ENCODE results near the gene CMSS1.
"Not testable (repeated sequence)": the region's sequence is repeated elsewhere in the genome, so short reads cannot be mapped to it uniquely, and the experiment has no call there.

CMSS1 gene

GRCh38 chr3:99836681-99837080, 19.0 kb downstream of the CMSS1 start:
- no peak overlapping the region for H3K9ac ChIP-seq (ENCODE audit: low read length)
- H3K36me3 ChIP-seq (ENCODE audit: control insufficient read depth, insufficient read depth, low read length): no peaks in the 10 kb centered on the region
- no peak overlapping the region for H3K27ac ChIP-seq (ENCODE audit: low read depth, low read length)
- H3K79me1 ChIP-seq (ENCODE audit: low read length): peaks cover 12% of the 10 kb centered on the region
- H3K27me3 ChIP-seq (ENCODE audit: insufficient read depth, low read length, poor library complexity): no peaks in the 10 kb centered on the region
- no peak overlapping the region for H2BK15ac ChIP-seq (replicated peaks; ENCODE audit: low read depth)
- H3K18ac ChIP-seq (ENCODE audit: low read length): no peak overlapping the region
- H3K4me3 ChIP-seq (ENCODE audit: low read length): no peak overlapping the region
- no peak overlapping the region for H2AK5ac ChIP-seq (ENCODE audit: low read length)
- H3K4me1 ChIP-seq (ENCODE audit: control insufficient read depth, low read depth, low read length): no peaks in the 10 kb centered on the region
- no peak overlapping the region for H3K23ac ChIP-seq (ENCODE audit: low read length)
- H3K56ac ChIP-seq (ENCODE audit: low read length): no peak overlapping the region
- no peak overlapping the region for H3K4me2 ChIP-seq (ENCODE audit: low read length)
- no peak overlapping the region for H2BK120ac ChIP-seq (ENCODE audit: low read depth, low read length)
- no peak overlapping the region for H2BK5ac ChIP-seq (ENCODE audit: low read length)
- H3K79me2 ChIP-seq (ENCODE audit: control insufficient read depth, insufficient read depth, low read length): peaks cover 5% of the 10 kb centered on the region
- no peak for DNase-seq
- no peak overlapping the region for H4K8ac ChIP-seq (ENCODE audit: low read depth, low read length)
- H4K5ac ChIP-seq (ENCODE audit: low read length): no peak overlapping the region
- no peak overlapping the region for H3K4ac ChIP-seq (ENCODE audit: low read depth, low read length)
- no CpG with 5 or more reads among the region's 3 CpGs for WGBS (ENCODE audit: extremely low coverage, insufficient coverage, low lambda C conversion rate)

DNA sequence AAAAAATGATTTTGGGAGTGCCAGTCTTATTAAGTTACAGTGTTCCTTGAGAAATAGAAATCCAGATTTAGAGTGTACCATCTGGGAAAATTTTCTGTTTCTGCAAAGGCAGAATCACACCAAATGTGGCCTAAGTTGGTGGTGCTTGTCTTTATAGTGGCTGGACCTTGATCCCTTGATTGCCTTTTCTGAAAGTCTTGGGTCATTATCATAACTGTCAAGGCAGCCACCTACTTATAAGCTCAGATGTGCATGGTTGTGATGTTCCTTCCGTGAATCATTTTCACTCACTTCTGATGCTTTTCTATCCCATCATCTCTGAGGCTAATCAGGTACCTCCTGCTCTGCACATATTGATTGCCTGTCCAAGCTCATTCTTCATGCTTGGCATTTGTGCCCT, 20.1 kb downstream of the CMSS1 start:
- Histone ChIP-seq H3K56ac (ENCODE audit: low read length) (no peak overlapping the region), H4K8ac (ENCODE audit: low read depth, low read length) (no peak overlapping the region), H3K27ac (ENCODE audit: low read depth, low read length) (no peak overlapping the region), H3K4me3 (ENCODE audit: low read length) (no peak overlapping the region), H3K79me1 (ENCODE audit: low read length) (peaks cover 12% of the 10 kb centered on the region), H4K5ac (ENCODE audit: low read length) (no peak overlapping the region), H2BK15ac (replicated peaks; ENCODE audit: low read depth) (no peak overlapping the region), H3K9ac (ENCODE audit: low read length) (no peak overlapping the region), H3K36me3 (ENCODE audit: control insufficient read depth, insufficient read depth, low read length) (no peaks in the 10 kb centered on the region), H3K18ac (ENCODE audit: low read length) (no peak overlapping the region), H3K4ac (ENCODE audit: low read depth, low read length) (no peak overlapping the region), H3K23ac (ENCODE audit: low read length) (no peak overlapping the region), H3K4me2 (ENCODE audit: low read length) (no peak overlapping the region), H2BK120ac (ENCODE audit: low read depth, low read length) (no peak overlapping the region), H3K4me1 (ENCODE audit: control insufficient read depth, low read depth, low read length) (no peaks in the 10 kb centered on the region), H3K27me3 (ENCODE audit: insufficient read depth, low read length, poor library complexity) (no peaks in the 10 kb centered on the region), H2AK5ac (ENCODE audit: low read length) (no peak overlapping the region), H3K79me2 (ENCODE audit: control insufficient read depth, insufficient read depth, low read length) (peaks cover 5% of the 10 kb centered on the region), H2BK5ac (ENCODE audit: low read length) (no peak overlapping the region)
- no CpG with 5 or more reads among the region's 1 CpG for WGBS (ENCODE audit: extremely low coverage, insufficient coverage, low lambda C conversion rate)
- DNase-seq: no peak

DNA sequence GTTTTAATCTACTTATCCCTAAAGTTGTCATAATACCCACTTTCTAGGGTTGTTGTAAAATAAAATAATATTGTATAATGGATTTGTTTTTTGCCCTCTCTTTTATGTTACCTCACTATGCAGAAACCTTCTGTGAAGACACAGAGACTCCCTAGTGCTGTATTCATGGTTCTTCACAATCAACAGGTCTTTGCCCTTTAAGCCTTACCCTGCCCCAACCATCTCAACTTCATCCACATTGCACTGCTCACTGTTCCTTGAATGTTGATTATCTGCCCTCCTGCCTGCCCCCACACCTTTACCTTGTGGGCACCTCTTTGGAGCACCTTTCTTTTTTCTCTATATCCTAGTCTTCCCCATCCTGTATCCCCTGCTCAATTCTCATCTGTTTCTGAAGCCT, 21.1 kb downstream of the CMSS1 start:
- Histone ChIP-seq H4K5ac (ENCODE audit: low read length) (no peak overlapping the region), H2BK120ac (ENCODE audit: low read depth, low read length) (no peak overlapping the region), H3K56ac (ENCODE audit: low read length) (no peak overlapping the region), H2BK15ac (replicated peaks; ENCODE audit: low read depth) (no peak overlapping the region), H2AK5ac (ENCODE audit: low read length) (no peak overlapping the region), H4K8ac (ENCODE audit: low read depth, low read length) (no peak overlapping the region), H3K4me1 (ENCODE audit: control insufficient read depth, low read depth, low read length) (peaks cover 2% of the 10 kb centered on the region), H3K79me2 (ENCODE audit: control insufficient read depth, insufficient read depth, low read length) (peaks cover 3% of the 10 kb centered on the region), H3K4me2 (ENCODE audit: low read length) (no peak overlapping the region), H3K4me3 (ENCODE audit: low read length) (no peak overlapping the region), H3K27me3 (ENCODE audit: insufficient read depth, low read length, poor library complexity) (no peaks in the 10 kb centered on the region), H3K9ac (ENCODE audit: low read length) (no peak overlapping the region), H3K79me1 (ENCODE audit: low read length) (peaks cover 13% of the 10 kb centered on the region), H3K27ac (ENCODE audit: low read depth, low read length) (no peak overlapping the region), H3K36me3 (ENCODE audit: control insufficient read depth, insufficient read depth, low read length) (no peaks in the 10 kb centered on the region), H3K23ac (ENCODE audit: low read length) (no peak overlapping the region), H3K18ac (ENCODE audit: low read length) (no peak overlapping the region), H3K4ac (ENCODE audit: low read depth, low read length) (no peak overlapping the region), H2BK5ac (ENCODE audit: low read length) (no peak overlapping the region)
- DNase-seq: no peak

DNA sequence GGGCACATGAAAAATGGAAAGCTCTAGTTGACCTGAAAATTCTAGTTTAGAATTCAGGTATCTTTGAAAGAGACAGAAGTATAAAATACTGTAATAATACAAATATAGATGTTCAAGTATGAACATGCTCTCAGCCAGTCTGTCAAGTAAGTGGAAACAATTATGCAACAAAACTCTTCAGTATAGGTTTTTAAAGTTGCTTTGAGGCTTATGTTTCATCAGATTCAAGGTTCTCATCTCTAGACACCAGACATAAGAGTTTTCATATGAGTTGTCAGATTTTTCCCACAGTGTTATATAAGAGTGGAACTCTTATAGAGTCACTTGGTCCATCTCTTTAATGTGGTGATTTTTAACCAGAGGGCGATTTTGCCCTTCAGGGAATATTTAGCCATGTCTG, 22.0 kb downstream of the CMSS1 start:
- no peak overlapping the region for H4K8ac ChIP-seq (ENCODE audit: low read depth, low read length)

GRCh38 chr3:99841949-99842348, 24.3 kb downstream of the CMSS1 start:
- H2BK5ac ChIP-seq (ENCODE audit: low read length); H3K36me3 ChIP-seq (ENCODE audit: control insufficient read depth, insufficient read depth, low read length); H3K9ac ChIP-seq (ENCODE audit: low read length); DNase-seq; H3K79me1 ChIP-seq (ENCODE audit: low read length); H3K4me3 ChIP-seq (ENCODE audit: low read length); H2AK5ac ChIP-seq (ENCODE audit: low read length); H2BK15ac ChIP-seq (replicated peaks; ENCODE audit: low read depth); H3K23ac ChIP-seq (ENCODE audit: low read length); H3K27me3 ChIP-seq (ENCODE audit: insufficient read depth, low read length, poor library complexity); H2BK120ac ChIP-seq (ENCODE audit: low read depth, low read length); H3K56ac ChIP-seq (ENCODE audit: low read length); H3K4me2 ChIP-seq (ENCODE audit: low read length); H4K8ac ChIP-seq (ENCODE audit: low read depth, low read length); H4K5ac ChIP-seq (ENCODE audit: low read length); H3K27ac ChIP-seq (ENCODE audit: low read depth, low read length); H3K4me1 ChIP-seq (ENCODE audit: control insufficient read depth, low read depth, low read length); H3K4ac ChIP-seq (ENCODE audit: low read depth, low read length); H3K79me2 ChIP-seq (ENCODE audit: control insufficient read depth, insufficient read depth, low read length); H3K18ac ChIP-seq (ENCODE audit: low read length): not testable (repeated sequence)
- WGBS (ENCODE audit: extremely low coverage, insufficient coverage, low lambda C conversion rate): no CpG with 5 or more reads among the region's 4 CpGs

More for the DNA sequence above, 22.0 kb downstream of the CMSS1 start:
- Histone ChIP-seq H2BK120ac (ENCODE audit: low read depth, low read length) (no peak overlapping the region), H4K5ac (ENCODE audit: low read length) (no peak overlapping the region), H3K27ac (ENCODE audit: low read depth, low read length) (no peak overlapping the region), H3K79me2 (ENCODE audit: control insufficient read depth, insufficient read depth, low read length) (peaks cover 3% of the 10 kb centered on the region), H3K4me1 (ENCODE audit: control insufficient read depth, low read depth, low read length) (peaks cover 2% of the 10 kb centered on the region), H3K4me2 (ENCODE audit: low read length) (no peak overlapping the region), H3K79me1 (ENCODE audit: low read length) (peaks cover 13% of the 10 kb centered on the region), H3K18ac (ENCODE audit: low read length) (no peak overlapping the region), H3K4ac (ENCODE audit: low read depth, low read length) (no peak overlapping the region), H2AK5ac (ENCODE audit: low read length) (no peak overlapping the region), H3K4me3 (ENCODE audit: low read length) (no peak overlapping the region), H2BK15ac (replicated peaks; ENCODE audit: low read depth) (no peak overlapping the region), H3K9ac (ENCODE audit: low read length) (no peak overlapping the region), H3K23ac (ENCODE audit: low read length) (no peak overlapping the region), H2BK5ac (ENCODE audit: low read length) (no peak overlapping the region), H3K27me3 (ENCODE audit: insufficient read depth, low read length, poor library complexity) (no peaks in the 10 kb centered on the region), H3K36me3 (ENCODE audit: control insufficient read depth, insufficient read depth, low read length) (no peaks in the 10 kb centered on the region), H3K56ac (ENCODE audit: low read length) (no peak overlapping the region)
- no CpG with 5 or more reads among the region's 1 CpG for WGBS (ENCODE audit: extremely low coverage, insufficient coverage, low lambda C conversion rate)
- no peak for DNase-seq

GRCh38 chr3:99842826-99843589, 25.3 kb downstream of the CMSS1 start:
- no peak overlapping the region for H2BK120ac ChIP-seq (ENCODE audit: low read depth, low read length)
- H3K27me3 ChIP-seq (ENCODE audit: insufficient read depth, low read length, poor library complexity): no peaks in the 10 kb centered on the region
- no peak overlapping the region for H3K27ac ChIP-seq (ENCODE audit: low read depth, low read length)
- H3K56ac ChIP-seq (ENCODE audit: low read length): peak overlapping the region; percentile 44
- H2AK5ac ChIP-seq (ENCODE audit: low read length): no peak overlapping the region
- no peak overlapping the region for H3K4ac ChIP-seq (ENCODE audit: low read depth, low read length)
- H3K9ac ChIP-seq (ENCODE audit: low read length): peak overlapping the region; percentile 26
- H3K18ac ChIP-seq (ENCODE audit: low read length): no peak overlapping the region
- peaks cover 4% of the 10 kb centered on the region for H3K79me1 ChIP-seq (ENCODE audit: low read length)
- H3K4me2 ChIP-seq (ENCODE audit: low read length): no peak overlapping the region
- H2BK15ac ChIP-seq (replicated peaks; ENCODE audit: low read depth): no peak overlapping the region
- no CpG with 5 or more reads among the region's 2 CpGs for WGBS (ENCODE audit: extremely low coverage, insufficient coverage, low lambda C conversion rate)
- H3K79me2 ChIP-seq (ENCODE audit: control insufficient read depth, insufficient read depth, low read length): peaks cover under 1% of the 10 kb centered on the region
- DNase-seq: peak; percentile 60
- no peak overlapping the region for H4K8ac ChIP-seq (ENCODE audit: low read depth, low read length)
- H3K23ac ChIP-seq (ENCODE audit: low read length): no peak overlapping the region
- H2BK5ac ChIP-seq (ENCODE audit: low read length): no peak overlapping the region
- H3K4me1 ChIP-seq (ENCODE audit: control insufficient read depth, low read depth, low read length): peaks cover 2% of the 10 kb centered on the region
- H4K5ac ChIP-seq (ENCODE audit: low read length): no peak overlapping the region
- no peak overlapping the region for H3K4me3 ChIP-seq (ENCODE audit: low read length)
- no peaks in the 10 kb centered on the region for H3K36me3 ChIP-seq (ENCODE audit: control insufficient read depth, insufficient read depth, low read length)
